HL-60 (cell line): ENCODE results near the gene EEF1AKMT2.

ENCODE experiments used
- DNase-seq, 2 experiments: peaks; one replicate each; pipeline ENCODE4 v3.0.0-alpha.2; 2010 to 2020; ENCODE audit warnings: low read depth in 1 of 2, low spot score in 1 of 2
- H3K27ac ChIP-seq: fragments of 250-450 bp; sonication (Bioruptor Pico); replicated peaks from 2 replicates; pipeline ENCODE4 v1.5.1; 2020; ENCODE audit warnings: mild to moderate bottlenecking, moderate library complexity
- H3K27me3 ChIP-seq: fragments of 250-450 bp; sonication (Bioruptor Pico); 2 replicates; pipeline ENCODE4 v1.5.1; 2021; ENCODE audit warnings: mild to moderate bottlenecking, moderate library complexity; ENCODE audit not compliant: insufficient read depth, poor library complexity, severe bottlenecking
- H3K4me3 ChIP-seq: replicated peaks from 2 replicates; pipeline ENCODE4 v1.5.1; 2011; ENCODE audit warnings: mild to moderate bottlenecking, control low read depth, low read length; ENCODE audit not compliant: insufficient read depth
- CTCF ChIP-seq: IDR thresholded peaks from one replicate; pipeline ENCODE4 v1.5.1; 2011; ENCODE audit warnings: low read length, control low read depth, inconsistent platforms; ENCODE audit not compliant: insufficient read depth
- GABPA ChIP-seq: IDR thresholded peaks from 2 replicates; pipeline ENCODE4 v1.6.1; 2012; ENCODE audit warnings: low read depth
- POLR2AphosphoS5 ChIP-seq: IDR thresholded peaks from 2 replicates; pipeline ENCODE4 v1.6.1; 2012; ENCODE audit warnings: low read depth
- REST ChIP-seq: IDR thresholded peaks from 2 replicates; pipeline ENCODE4 v1.6.1; 2012; ENCODE audit warnings: low read depth; ENCODE audit not compliant: insufficient replicate concordance
- SPI1 ChIP-seq: IDR thresholded peaks from 2 replicates; pipeline ENCODE4 v1.6.1; 2012; ENCODE audit warnings: low read depth, mild to moderate bottlenecking, borderline replicate concordance

The EEF1AKMT2 gene

GRCh38 chr10:124739119-124739921, 52.4 kb downstream of the EEF1AKMT2 start:
- no peak overlapping the region for H3K27ac ChIP-seq
- no peak for DNase-seq
- TF ChIP-seq GABPA: no peak
- TF ChIP-seq POLR2AphosphoS5: no peak
- no peak for TF ChIP-seq REST
- no peak for TF ChIP-seq SPI1
- no peak for TF ChIP-seq CTCF
- H3K4me3 ChIP-seq: no peak overlapping the region
- no peaks in the 10 kb centered on the region for H3K27me3 ChIP-seq

- Histone ChIP-seq H3K4me3 (no peak overlapping the region), H3K27ac (no peak overlapping the region), H3K27me3 (no peaks in the 10 kb centered on the region)
- TF ChIP-seq REST (no peak), GABPA (no peak), POLR2AphosphoS5 (no peak), CTCF (no peak), SPI1 (no peak)
- DNase-seq: no peak
These were observed 53.2 kb downstream of the EEF1AKMT2 start for GRCh38 chr10:124738441-124738840.

- no peak for DNase-seq
- no peaks in the 10 kb centered on the region for H3K27me3 ChIP-seq
- H3K27ac ChIP-seq: no peak overlapping the region
- TF ChIP-seq POLR2AphosphoS5: no peak
- no peak for TF ChIP-seq SPI1
- TF ChIP-seq CTCF: no peak
- no peak for TF ChIP-seq GABPA
- TF ChIP-seq REST: no peak
- H3K4me3 ChIP-seq: no peak overlapping the region
These were observed 54.0 kb downstream of the EEF1AKMT2 start for GRCh38 chr10:124737708-124738107.
